GM13977 (cell line): Measurements from ENCODE around the gene NLRC3.
A peak's percentile ranks its signal among the peaks of the same experiment; 100 is the strongest.
"Not testable (repeated sequence)": the region's sequence is repeated elsewhere in the genome, so short reads cannot be mapped to it uniquely, and the experiment has no call there.

ENCODE experiments used
- DNase-seq: peaks from one replicate; pipeline ENCODE4 v3.0.0; 2012; ENCODE audit warnings: low spot score
- CTCF ChIP-seq: IDR thresholded peaks from 2 replicates; pipeline ENCODE4 v1.5.1; 2012; ENCODE audit warnings: mild to moderate bottlenecking, control low read depth; ENCODE audit not compliant: insufficient read depth; ENCODE audit errors: extremely low read depth, missing control alignments
- in situ Hi-C: fragments of 300-500 bp; cut with MboI; formaldehyde crosslinking; loops from one replicate; pipeline ENCODE4 v1.12.0; 2022; ENCODE audit warnings: low sequenced_read_pairs, low pct_unique_long_range_greater_than_20kb, mixed read lengths, inconsistent platforms; ENCODE audit not compliant: unreplicated experiment

NLRC3 gene

GRCh38 chr16:3612510-3613466 is 35.6 kb upstream of the NLRC3 start:
- no peak for TF ChIP-seq CTCF
- in situ Hi-C loops, result no loop called here
- DNase-seq, result no peak

- in situ Hi-C loops, result no loop called here
- TF ChIP-seq CTCF, result no peak
- peak; percentile 100 for DNase-seq
Observed at GRCh38 chr16:3611146-3611975, 34.2 kb upstream of the NLRC3 start, which contains the start of gene SLX4. Gene SLX4, minus strand, starts transcription at chr16:3611606. Its CDS starts 2,642 bp downstream, at chr16:3608964.

GRCh38 chr16:3610698-3611145 is 33.5 kb upstream of the NLRC3 start:
- DNase-seq, result peak; percentile 30
- TF ChIP-seq CTCF, result no peak
- in situ Hi-C loops, result no loop called here

GRCh38 chr16:3609895-3610697 is 32.9 kb upstream of the NLRC3 start:
- in situ Hi-C loops, result no loop called here
- DNase-seq, result no peak
- TF ChIP-seq CTCF, result no peak

- DNase-seq, in situ Hi-C loops: not testable (repeated sequence)
Observed at GRCh38 chr16:3608976-3609375, 31.8 kb upstream of the NLRC3 start.

- in situ Hi-C loops, result no loop called here
- no peak for DNase-seq
- TF ChIP-seq CTCF, result no peak
Observed at GRCh38 chr16:3608069-3608468, 30.9 kb upstream of the NLRC3 start.
